Right lobe of liver (tissue), 6 donors: ENCODE measurements around the gene NFIB. TPM values are rescaled to one million over a fixed set of nuclear protein-coding genes. Genes with fewer than 3 reads are reported as not detected.
A peak's percentile ranks its signal among the peaks of the same experiment; 100 is the strongest.

ENCODE experiments used
- ATAC-seq, 4 donors: fragments of 200-7000 bp; cut with Tn5 transposase; one replicate each; pipeline ENCODE4 v1.9.1; 2020; ENCODE audit warnings: mild to moderate bottlenecking in 4 of 4, moderate library complexity in 4 of 4
- DNase-seq, 3 donors: peaks; one replicate each; pipeline ENCODE4 v3.0.0-alpha.2; 2020
- H3K27ac ChIP-seq, 3 donors: fragments of 200-600 bp; one replicate each; pipeline ENCODE4 v1.8.0; 2022
- H3K27me3 ChIP-seq, 2 donors: fragments of 200-600 bp; one replicate each; pipeline ENCODE4 v1.8.0; 2022
- H3K36me3 ChIP-seq, 4 donors: fragments of 200-600 bp; sonication (generic) in 1 of 4; one replicate each; pipeline versions ENCODE4 v1.5.1 to v1.8.0; 2017 to 2022; ENCODE audit warnings: control low read depth in 1 of 4
- H3K4me1 ChIP-seq, 4 donors: fragments of 200-600 bp; sonication (generic) in 1 of 4; one replicate each; pipeline versions ENCODE4 v1.5.1 to v1.8.0; 2017 to 2022; ENCODE audit warnings: control low read depth in 1 of 4
- H3K4me3 ChIP-seq, 3 donors: fragments of 200-600 bp; one replicate each; pipeline ENCODE4 v1.8.0; 2022
- H3K9me3 ChIP-seq, 4 donors: fragments of 200-600 bp; sonication (generic) in 1 of 4; one replicate each; pipeline versions ENCODE4 v1.5.1 to v1.8.0; 2017 to 2022; ENCODE audit warnings: control low read depth in 1 of 4
- CTCF ChIP-seq, 4 donors: fragments of 200-600 bp in 3 of 4; fragments of 450-650 bp in 1 of 4; IDR thresholded peaks; one replicate each; pipeline versions ENCODE4 v1.5.1 to v1.8.0; 2016 to 2022; ENCODE audit warnings: antibody characterized with exemption in 4 of 4, mild to moderate bottlenecking in 2 of 4
- POLR2A ChIP-seq: fragments of 450-650 bp; IDR thresholded peaks from one replicate; pipeline ENCODE4 v1.6.1; 2017; ENCODE audit warnings: antibody characterized with exemption, mild to moderate bottlenecking
- WGBS: methylation state at CpG from one replicate; pipeline ENCODE4 v1.1.6; 2018; ENCODE audit warnings: low coverage, low lambda C conversion rate; ENCODE audit not compliant: insufficient coverage; ENCODE audit errors: missing lambda C conversion rate; 5-methylcytosine and 5-hydroxymethylcytosine counted together
- intact Hi-C, 2 donors: fragments of 100-400 bp; cut with DNase I; formaldehyde crosslinking; loops; one replicate each; pipeline versions ENCODE4 v1.11.2 to v1.14.1; 2022
- total RNA-seq, 6 experiments: library from RNA; depleted of rRNA in 2 of 6; stranded (reverse); fragments of >200 nt in 2 of 6; fragmentation: NEBNext Ultra II Directional in 3 of 6; extraction: Animal tissue kit (Norgen Biotek cat#: 25700) in 3 of 6; gene quantifications; one replicate each; pipeline versions ENCODE4 v1.1.0 to v1.2.4, GENCODE V29; 2016 to 2023
- donor health status: DM: no; HTN: yes; CAD: no.
- donor health status: DM: no; HTN: no; CAD: no.
- donor health status: DM: no; HTN: no; CAD: no.
- donor health status: DM: no; HTN: yes; CAD: no.
- donor health status: DM: no; HTN: yes; CAD: no.

Gene NFIB
- total RNA-seq, 6 experiments from 2014 or later, result 23.0 to 45.3 (median 39.6) TPM

- no peak for DNase-seq
- Histone ChIP-seq H3K27me3 (no peaks in the 10 kb centered on the region), H3K27ac (no peak overlapping the region), H3K4me1 (peaks cover 0 to 12% (median 0%) of the 10 kb centered on the region in 4 donors), H3K4me3 (no peak overlapping the region), H3K36me3 (no peaks in the 10 kb centered on the region), H3K9me3 (no peaks in the 10 kb centered on the region)
- intact Hi-C loops, result no loop called here
- TF ChIP-seq POLR2A (no peak), CTCF (IDR thresholded peaks at IDR 0.05) (no peak)
- no peak for ATAC-seq
Measured at GRCh38 chr9:14242150-14242805, 71.7 kb downstream of the NFIB start.

DNA sequence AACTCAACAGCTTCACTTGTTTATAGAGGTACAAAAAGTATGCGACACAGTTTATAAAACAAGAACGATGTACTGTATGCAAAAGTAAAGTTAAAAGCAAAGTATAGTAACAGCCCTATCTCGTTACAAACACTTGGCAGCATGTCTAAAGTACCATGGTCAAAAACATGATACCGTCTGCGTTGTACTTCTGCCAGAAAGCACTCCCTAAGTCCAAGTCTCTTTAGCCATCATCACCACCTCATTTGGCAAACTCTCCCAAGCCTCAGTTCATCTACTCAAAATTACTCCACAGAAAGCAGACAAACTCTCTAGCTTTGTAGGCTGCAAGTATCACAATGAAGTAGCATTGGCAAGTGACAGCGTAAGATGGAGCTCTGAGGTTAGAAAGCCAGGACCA lies 73.4 kb downstream of the NFIB start:
- ATAC-seq (peak in 2 of 4 donors; percentile 29 to 48), DNase-seq (no peak)
- Histone ChIP-seq H3K4me1 (peaks cover 0 to 27% (median 5%) of the 10 kb centered on the region in 4 donors), H3K36me3 (no peaks in the 10 kb centered on the region), H3K27ac (no peak overlapping the region), H3K9me3 (no peaks in the 10 kb centered on the region), H3K4me3 (no peak overlapping the region), H3K27me3 (no peaks in the 10 kb centered on the region)
- intact Hi-C loops, result no loop called here
- TF ChIP-seq POLR2A, result no peak
- TF ChIP-seq CTCF (IDR thresholded peaks at IDR 0.05), result no peak
- 41% methylated on average over 6 of the region's 6 CpGs for WGBS

DNA sequence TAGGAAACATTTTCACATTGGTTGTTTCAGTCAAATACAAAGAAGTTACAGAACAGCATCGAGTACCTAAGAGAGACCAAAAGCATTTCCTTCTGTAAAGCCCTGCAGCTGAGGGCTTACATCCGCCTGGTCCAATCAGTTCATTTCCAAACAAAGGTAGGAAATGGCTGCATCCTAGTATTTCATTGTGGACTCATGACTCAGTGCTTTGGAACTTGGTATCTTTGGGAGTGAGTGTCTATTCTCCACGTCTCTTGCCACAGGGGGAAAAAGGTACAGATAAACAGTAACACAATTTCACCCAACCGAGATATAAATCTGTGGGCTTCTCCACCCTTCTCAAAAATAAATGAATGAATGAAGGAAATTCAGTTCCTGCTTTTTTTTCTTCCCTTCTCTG lies 75.4 kb downstream of the NFIB start:
- WGBS, result 36% methylated on average over 3 of the region's 4 CpGs
- ATAC-seq (peak; percentile 51 to 81 (median 70)), DNase-seq (no peak)
- H3K27ac ChIP-seq, result peak overlapping the region in 2 of 3 donors; percentile 21 to 58
- H3K9me3 ChIP-seq, result no peaks in the 10 kb centered on the region
- H3K4me1 ChIP-seq, result peaks cover 0 to 21% (median 5%) of the 10 kb centered on the region in 4 donors
- intact Hi-C loops, result no loop called here
- no peaks in the 10 kb centered on the region for H3K27me3 ChIP-seq
- no peak overlapping the region for H3K4me3 ChIP-seq
- TF ChIP-seq POLR2A (no peak), CTCF (IDR thresholded peaks at IDR 0.05) (no peak)
- no peaks in the 10 kb centered on the region for H3K36me3 ChIP-seq

- H3K27ac ChIP-seq, result peak overlapping the region in 2 of 3 donors; percentile 21 to 58
- 31% methylated on average over 2 of the region's 3 CpGs for WGBS
- H3K4me1 ChIP-seq, result peaks cover 0 to 21% (median 5%) of the 10 kb centered on the region in 4 donors
- H3K9me3 ChIP-seq, result no peaks in the 10 kb centered on the region
- DNase-seq (no peak), ATAC-seq (peak; percentile 40 to 86 (median 75))
- no peak for TF ChIP-seq CTCF (IDR thresholded peaks at IDR 0.05)
- no peak for TF ChIP-seq POLR2A
- no peaks in the 10 kb centered on the region for H3K36me3 ChIP-seq
- no peaks in the 10 kb centered on the region for H3K27me3 ChIP-seq
- no peak overlapping the region for H3K4me3 ChIP-seq
- intact Hi-C loops, result no loop called here
Measured at GRCh38 chr9:14238079-14238478, 75.9 kb downstream of the NFIB start.
